Esophagus squamous epithelium (tissue), 5 donors: ENCODE measurements around the gene ZNF512B. TPM values are rescaled to one million over a fixed set of nuclear protein-coding genes. Genes with fewer than 3 reads are reported as not detected.

ENCODE experiments used
- DNase-seq: peaks from one replicate; lab custom pipeline; 2025; lab: John Stamatoyannopoulos, UW
- H3K27ac ChIP-seq, 4 donors: fragments of 200-600 bp; sonication (generic); one replicate each; pipeline ENCODE4 v1.5.1; 2016 to 2019; ENCODE audit warnings: mild to moderate bottlenecking in 1 of 4
- H3K27me3 ChIP-seq, 4 donors: fragments of 200-600 bp; sonication (generic); 1 replicate in 3 of 4; 2 replicates in 1 of 4; pipeline versions ENCODE4 v1.5.1 to v1.6.0; 2017 to 2021; ENCODE audit warnings: antibody characterized with exemption in 1 of 4
- H3K36me3 ChIP-seq, 3 donors: fragments of 200-600 bp; sonication (generic); one replicate each; pipeline ENCODE4 v1.5.1; 2016 to 2019
- H3K4me1 ChIP-seq, 3 donors: fragments of 200-600 bp; sonication (generic); one replicate each; pipeline ENCODE4 v1.5.1; 2017 to 2019
- H3K4me3 ChIP-seq, 4 donors: fragments of 200-600 bp; sonication (generic); 1 replicate in 3 of 4; 2 replicates in 1 of 4; pipeline ENCODE4 v1.5.1; 2016 to 2019; ENCODE audit warnings: mild to moderate bottlenecking in 2 of 4, moderate library complexity in 1 of 4
- H3K9me3 ChIP-seq, 3 donors: fragments of 200-600 bp; sonication (generic); one replicate each; pipeline ENCODE4 v1.5.1; 2016 to 2019
- POLR2A ChIP-seq, 4 donors: fragments of 450-650 bp; IDR thresholded peaks; one replicate each; pipeline ENCODE4 v1.6.1; 2017; ENCODE audit warnings: antibody characterized with exemption in 4 of 4, mild to moderate bottlenecking in 4 of 4, moderate library complexity in 3 of 4
- WGBS, 2 donors: methylation state at CpG; one replicate each; pipeline ENCODE4 v1.1.5; 2018; 5-methylcytosine and 5-hydroxymethylcytosine counted together
- intact Hi-C: fragments of 100-400 bp; cut with DNase I; formaldehyde crosslinking; loops from one replicate; pipeline ENCODE4 v1.15.0; 2022
- total RNA-seq, 4 donors: library from RNA; depleted of rRNA; stranded (reverse); fragments of >200 nt; gene quantifications; one replicate each; pipeline ENCODE4 v1.1.0, GENCODE V29; 2016
- TF ChIP-seq, protein P1 (sequence below), 6 experiments: fragments of 450-650 bp in 4 of 6; fragments of 200-600 bp in 2 of 6; sonication (generic) in 2 of 6; IDR thresholded peaks; one replicate each; pipeline ENCODE4 v1.5.1; 2016 to 2019; ENCODE audit warnings: antibody characterized with exemption in 6 of 6, mild to moderate bottlenecking in 4 of 6, moderate library complexity in 4 of 6
- donor health status: DM: yes; HTN: yes; CAD: no.

The ZNF512B gene
- total RNA-seq, 4 donors from 2014 or later: 10.7 to 17.6 (median 14.2) TPM

DNA sequence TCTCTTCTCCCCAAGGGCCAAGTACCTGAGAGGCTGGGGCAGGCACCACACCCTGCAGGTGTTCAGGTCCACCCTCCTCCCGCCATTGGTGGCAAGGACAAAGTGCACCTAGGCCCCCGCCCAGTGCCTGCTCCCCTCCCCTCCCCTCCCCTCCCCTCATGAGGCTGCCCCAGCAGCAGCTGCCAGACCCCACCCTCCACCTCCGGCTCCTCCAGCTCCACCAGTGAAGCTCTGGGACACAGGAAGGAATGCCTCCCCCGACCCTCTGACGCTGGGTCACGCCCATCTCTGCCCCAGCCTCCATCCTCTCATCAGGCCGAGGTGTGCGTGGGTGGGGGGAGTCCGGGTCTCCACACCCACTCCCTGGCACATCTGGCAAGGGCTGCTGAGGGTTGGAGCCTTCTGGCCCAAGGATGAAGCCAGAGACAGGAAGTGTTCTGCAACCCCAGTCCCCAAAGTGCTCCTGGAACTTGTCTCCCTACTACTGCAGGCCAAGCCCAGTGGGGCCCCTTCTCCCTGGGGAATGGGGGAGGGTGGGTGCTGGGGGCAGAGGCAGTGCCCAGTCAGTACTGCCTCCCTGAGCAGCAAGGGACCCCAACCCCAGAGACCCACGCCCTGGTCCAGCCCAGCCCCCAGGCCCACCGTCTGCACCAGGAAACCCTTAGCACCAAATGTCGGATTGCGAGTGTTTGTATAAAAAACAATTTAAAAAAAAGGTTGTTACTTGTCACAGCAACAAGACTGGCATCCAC, 11.9 kb downstream of the ZNF512B start:
- Histone ChIP-seq H3K4me3 (peak overlapping the region in 3 of 4 donors; percentile 74 to 98 (median 83)), H3K27me3 (no peaks in the 10 kb centered on the region), H3K9me3 (no peaks in the 10 kb centered on the region), H3K4me1 (peaks cover 35 to 53% (median 37%) of the 10 kb centered on the region in 3 donors), H3K27ac (peak overlapping the region; percentile 82 to 99 (median 92)), H3K36me3 (peaks cover 7 to 45% (median 19%) of the 10 kb centered on the region in 3 donors)
- intact Hi-C loops: no loop called here
- DNase-seq: no peak
- TF ChIP-seq, protein P1, sequence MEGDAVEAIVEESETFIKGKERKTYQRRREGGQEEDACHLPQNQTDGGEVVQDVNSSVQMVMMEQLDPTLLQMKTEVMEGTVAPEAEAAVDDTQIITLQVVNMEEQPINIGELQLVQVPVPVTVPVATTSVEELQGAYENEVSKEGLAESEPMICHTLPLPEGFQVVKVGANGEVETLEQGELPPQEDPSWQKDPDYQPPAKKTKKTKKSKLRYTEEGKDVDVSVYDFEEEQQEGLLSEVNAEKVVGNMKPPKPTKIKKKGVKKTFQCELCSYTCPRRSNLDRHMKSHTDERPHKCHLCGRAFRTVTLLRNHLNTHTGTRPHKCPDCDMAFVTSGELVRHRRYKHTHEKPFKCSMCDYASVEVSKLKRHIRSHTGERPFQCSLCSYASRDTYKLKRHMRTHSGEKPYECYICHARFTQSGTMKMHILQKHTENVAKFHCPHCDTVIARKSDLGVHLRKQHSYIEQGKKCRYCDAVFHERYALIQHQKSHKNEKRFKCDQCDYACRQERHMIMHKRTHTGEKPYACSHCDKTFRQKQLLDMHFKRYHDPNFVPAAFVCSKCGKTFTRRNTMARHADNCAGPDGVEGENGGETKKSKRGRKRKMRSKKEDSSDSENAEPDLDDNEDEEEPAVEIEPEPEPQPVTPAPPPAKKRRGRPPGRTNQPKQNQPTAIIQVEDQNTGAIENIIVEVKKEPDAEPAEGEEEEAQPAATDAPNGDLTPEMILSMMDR (IDR thresholded peaks at IDR 0.05): no peak
- TF ChIP-seq POLR2A (IDR thresholded peaks at IDR 0.05): no peak
- 42 to 83% methylated on average over 2 to 6 of the region's 13 CpGs for WGBS, 2 donors

- H3K4me3 ChIP-seq: peak overlapping the region; percentile 74 to 98 (median 88)
- intact Hi-C loops: no loop called here
- no peak for DNase-seq
- H3K27me3 ChIP-seq: no peaks in the 10 kb centered on the region
- peaks cover 5 to 44% (median 12%) of the 10 kb centered on the region in 3 donors for H3K36me3 ChIP-seq
- 2 to 5% methylated on average over 4 to 9 of the region's 28 CpGs for WGBS, 2 donors
- H3K4me1 ChIP-seq: peaks cover 41 to 61% (median 44%) of the 10 kb centered on the region in 3 donors
- H3K9me3 ChIP-seq: no peaks in the 10 kb centered on the region
- TF ChIP-seq POLR2A (IDR thresholded peaks at IDR 0.05): no peak
- TF ChIP-seq, protein P1 (IDR thresholded peaks at IDR 0.05): peak in 3 of 6 experiments; percentile 18 to 38 (median 32)
- H3K27ac ChIP-seq: peak overlapping the region; percentile 82 to 99 (median 92)
Measured at GRCh38 chr20:63957004-63957689, 12.6 kb downstream of the ZNF512B start.

DNA sequence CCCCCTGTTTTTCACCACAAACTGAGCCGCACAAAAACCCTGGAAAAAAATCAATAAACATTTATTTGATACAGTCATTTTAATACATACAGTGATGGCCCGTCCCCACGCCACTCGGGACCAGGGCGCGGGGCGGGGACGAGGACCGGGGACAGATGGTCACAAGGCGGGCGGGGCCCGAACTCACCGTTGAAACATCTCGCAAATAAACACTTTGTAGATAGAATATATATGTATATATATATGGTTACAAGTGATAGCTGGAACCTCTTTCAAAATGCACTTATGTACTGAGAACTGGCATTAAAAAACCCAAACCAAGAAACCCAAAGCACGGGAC, 13.1 kb downstream of the ZNF512B start:
- DNase-seq: no peak
- peaks cover 5 to 42% (median 7%) of the 10 kb centered on the region in 3 donors for H3K36me3 ChIP-seq
- H3K4me1 ChIP-seq: peaks cover 46 to 66% (median 49%) of the 10 kb centered on the region in 3 donors
- no peaks in the 10 kb centered on the region for H3K27me3 ChIP-seq
- WGBS, 2 donors: 1 to 3% methylated on average over 10 to 15 of the region's 15 CpGs
- peak overlapping the region; percentile 74 to 98 (median 88) for H3K4me3 ChIP-seq
- peak overlapping the region; percentile 82 to 99 (median 92) for H3K27ac ChIP-seq
- intact Hi-C loops: no loop called here
- TF ChIP-seq, protein P1 (IDR thresholded peaks at IDR 0.05): no peak
- no peak for TF ChIP-seq POLR2A (IDR thresholded peaks at IDR 0.05)
- no peaks in the 10 kb centered on the region for H3K9me3 ChIP-seq

GRCh38 chr20:63955827-63956663, 13.7 kb downstream of the ZNF512B start, which contains the start of gene UCKL1:
UCKL1 (minus strand) TSS chr20:63956416; CDS start chr20:63956372, 44 bp downstream.
- peak within 1 kb of the TSS; percentile 91 to 99 (median 96) for H3K27ac ChIP-seq
- peaks cover 52 to 72% (median 55%) of the 10 kb centered on the region in 3 donors for H3K4me1 ChIP-seq
- no peaks in the 10 kb centered on the region for H3K9me3 ChIP-seq
- DNase-seq: peak; percentile 68
- H3K27me3 ChIP-seq: no peaks in the 10 kb centered on the region
- peaks cover under 1 to 36% (median 5%) of the 10 kb centered on the region in 3 donors for H3K36me3 ChIP-seq
- TF ChIP-seq, protein P1 (IDR thresholded peaks at IDR 0.05): peak in 1 of 6 experiments; percentile 21
- TF ChIP-seq POLR2A (IDR thresholded peaks at IDR 0.05): peak in 3 of 4 donors; percentile 38 to 85 (median 60)
- no CpG with 5 or more reads among the region's 105 CpGs for WGBS, 2 donors
- intact Hi-C loops: no loop called here
- peak within 1 kb of the TSS; percentile 74 to 98 (median 88) for H3K4me3 ChIP-seq
